ENCODE data around the gene UBXN1.

The UBXN1 gene

GRCh38 chr11:62678770-62679696 lies at the start of gene UBXN1:
TSS of gene UBXN1 (minus strand) at chr11:62679073. CDS start at chr11:62678923, 150 bp downstream.
- peak; percentile 83 to 86 for DNase-seq (ENCODE audit: low read depth in 2 of 2)

GRCh38 chr11:62728171-62728988 lies 49.5 kb upstream of the UBXN1 start, which contains the start of gene TTC9C:
TSS of gene TTC9C (plus strand) at chr11:62728486. CDS start at chr11:62728849, 363 bp downstream.
- DNase-seq (ENCODE audit: low read depth in 2 of 2): peak; percentile 76 to 77

GRCh38 chr11:62727872-62728170 lies 48.9 kb upstream of the UBXN1 start:
- DNase-seq (ENCODE audit: low read depth in 2 of 2): peak; percentile 74 to 76

GRCh38 chr11:62727165-62727871 lies 48.4 kb upstream of the UBXN1 start, which contains the start of gene HNRNPUL2:
TSS of gene HNRNPUL2 (minus strand) at chr11:62727457. CDS start at chr11:62727156, 301 bp downstream.
- DNase-seq (ENCODE audit: low read depth in 2 of 2): peak; percentile 99

- no peak for DNase-seq (ENCODE audit: low read depth in 2 of 2)
These were observed 48.0 kb upstream of the UBXN1 start for GRCh38 chr11:62726915-62727164.

GRCh38 chr11:62726156-62726914 lies 47.5 kb upstream of the UBXN1 start:
- no peak for DNase-seq (ENCODE audit: low read depth in 2 of 2)

- no peak for DNase-seq (ENCODE audit: low read depth in 2 of 2)
These were observed 46.8 kb upstream of the UBXN1 start for GRCh38 chr11:62725646-62726045.

- no peak for DNase-seq (ENCODE audit: low read depth in 2 of 2)
These were observed 45.3 kb upstream of the UBXN1 start for GRCh38 chr11:62724171-62724570.

- DNase-seq (ENCODE audit: low read depth in 2 of 2): no peak
These were observed 43.1 kb upstream of the UBXN1 start for GRCh38 chr11:62721994-62722393.

GRCh38 chr11:62719302-62719978 lies 40.6 kb upstream of the UBXN1 start:
- no peak for DNase-seq (ENCODE audit: low read depth in 2 of 2)

GRCh38 chr11:62716816-62717215 lies 37.9 kb upstream of the UBXN1 start:
- DNase-seq (ENCODE audit: low read depth in 2 of 2): no peak

- no peak for DNase-seq (ENCODE audit: low read depth in 2 of 2)
These were observed 37.3 kb upstream of the UBXN1 start for GRCh38 chr11:62716206-62716605.

- DNase-seq (ENCODE audit: low read depth in 2 of 2): no peak
These were observed 36.6 kb upstream of the UBXN1 start for GRCh38 chr11:62715150-62716130.

GRCh38 chr11:62713343-62713742 lies 34.5 kb upstream of the UBXN1 start:
- no peak for DNase-seq (ENCODE audit: low read depth in 2 of 2)

GRCh38 chr11:62712861-62713260 lies 34.0 kb upstream of the UBXN1 start:
- DNase-seq (ENCODE audit: low read depth in 2 of 2): no peak

- no peak for DNase-seq (ENCODE audit: low read depth in 2 of 2)
These were observed 33.5 kb upstream of the UBXN1 start for GRCh38 chr11:62712276-62712812.

- DNase-seq (ENCODE audit: low read depth in 2 of 2): no peak
These were observed 31.1 kb upstream of the UBXN1 start for GRCh38 chr11:62710001-62710345.

GRCh38 chr11:62709247-62710000 lies 30.6 kb upstream of the UBXN1 start:
- peak; percentile 92 to 94 for DNase-seq (ENCODE audit: low read depth in 2 of 2)

- no peak for DNase-seq (ENCODE audit: low read depth in 2 of 2)
These were observed 29.9 kb upstream of the UBXN1 start for GRCh38 chr11:62708793-62709192.

Data from stimulated activated CD8-positive, alpha-beta memory T cell treated with anti-CD3 and anti-CD28 coated beads, Interleukin-15, amount 100 ng/mL, for 48 hours (primary cell).